ENCODE measurements around the gene PIP5K1A.

Gene PIP5K1A

DNA sequence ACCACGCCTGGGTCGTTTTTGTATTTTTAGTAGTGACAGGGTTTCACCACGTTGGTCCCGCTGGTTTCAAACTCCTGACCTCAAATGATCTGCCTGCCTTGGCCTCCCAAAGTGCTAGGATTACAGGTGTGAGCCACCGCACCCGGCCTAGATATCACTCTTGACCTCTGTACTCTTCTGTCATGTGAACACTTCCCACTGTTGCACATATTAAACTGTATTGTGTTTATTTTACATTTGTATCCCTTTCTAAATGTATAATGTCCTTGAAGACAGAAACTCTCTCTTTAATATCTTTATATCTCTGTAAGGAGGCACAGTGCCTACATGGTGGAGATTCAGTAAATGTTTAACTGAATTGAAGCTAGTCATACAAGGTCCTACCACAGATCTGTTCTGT, 36.9 kb downstream of the PIP5K1A start:
- 73% methylated on average over 4 of the region's 6 CpGs for WGBS
- no peak for DNase-seq
- H3K4me3 ChIP-seq (ENCODE audit: insufficient read depth in 1 of 2, low read depth in 1 of 2, low read length in 2 of 2): no peak overlapping the region

GRCh38 chr1:151237678-151238466, 39.5 kb downstream of the PIP5K1A start:
- Histone ChIP-seq H3K14ac (ENCODE audit: low read length in 2 of 2) (no peak overlapping the region), H2BK12ac (ENCODE audit: low read length in 2 of 2) (no peak overlapping the region), H3K27ac (ENCODE audit: low read length, poor library complexity, severe bottlenecking) (peak overlapping the region; percentile 79), H3K18ac (ENCODE audit: low read depth in 1 of 2, low read length in 2 of 2) (no peak overlapping the region), H3K4me1 (ENCODE audit: control insufficient read depth, insufficient read depth, low read depth, low read length) (peaks cover 7% of the 10 kb centered on the region), H3K27me3 (ENCODE audit: control insufficient read depth in 1 of 2, insufficient read depth in 1 of 2, low read length in 2 of 2) (no peaks in the 10 kb centered on the region), H2BK120ac (ENCODE audit: low read depth, low read length) (no peak overlapping the region), H2AFZ (ENCODE audit: low read depth, low read length) (no peak overlapping the region), H2AK5ac (ENCODE audit: low read length, severe bottlenecking) (no peak overlapping the region), H4K91ac (ENCODE audit: low read length) (no peak overlapping the region), H3K9ac (ENCODE audit: low read length) (peak overlapping the region; percentile 59), H3K4ac (ENCODE audit: low read depth in 1 of 2, low read length in 2 of 2) (no peak overlapping the region), H2BK15ac (ENCODE audit: low read depth, poor library complexity, severe bottlenecking) (no peak overlapping the region), H4K8ac (ENCODE audit: low read length) (no peak overlapping the region), H3K79me1 (replicated peaks; ENCODE audit: low read length, poor library complexity, severe bottlenecking) (peaks cover 18% of the 10 kb centered on the region), H3K4me3 (ENCODE audit: insufficient read depth in 1 of 2, low read depth in 1 of 2, low read length in 2 of 2) (peak overlapping the region in 1 of 2 experiments; percentile 39), H3K23ac (ENCODE audit: low read length in 2 of 2) (no peak overlapping the region), H3K4me2 (ENCODE audit: low read length, poor library complexity, severe bottlenecking) (no peak overlapping the region), H3K9me3 (ENCODE audit: control insufficient read depth, low read length) (no peaks in the 10 kb centered on the region), H3K36me3 (ENCODE audit: control insufficient read depth in 1 of 2, insufficient read depth in 2 of 2, low read depth in 1 of 2, low read length in 2 of 2) (peaks cover 59 to 91% of the 10 kb centered on the region in 2 experiments), H2BK5ac (ENCODE audit: low read depth, low read length, poor library complexity, severe bottlenecking) (no peak overlapping the region)
- no peak for DNase-seq
- WGBS: 98% methylated on average over 3 of the region's 4 CpGs

More for the DNA sequence above, 36.9 kb downstream of the PIP5K1A start:
- H2AK5ac ChIP-seq (ENCODE audit: low read length, severe bottlenecking): no peak overlapping the region
- no peak overlapping the region for H2BK12ac ChIP-seq (ENCODE audit: low read length in 2 of 2)
- H3K4me2 ChIP-seq (ENCODE audit: low read length, poor library complexity, severe bottlenecking): no peak overlapping the region
- no peaks in the 10 kb centered on the region for H3K27me3 ChIP-seq (ENCODE audit: control insufficient read depth in 1 of 2, insufficient read depth in 1 of 2, low read length in 2 of 2)
- H3K23ac ChIP-seq (ENCODE audit: low read length in 2 of 2): no peak overlapping the region
- no peak overlapping the region for H2BK120ac ChIP-seq (ENCODE audit: low read depth, low read length)
- H3K9me3 ChIP-seq (ENCODE audit: control insufficient read depth, low read length): no peaks in the 10 kb centered on the region
- H4K91ac ChIP-seq (ENCODE audit: low read length): no peak overlapping the region
- H3K14ac ChIP-seq (ENCODE audit: low read length in 2 of 2): no peak overlapping the region
- no peak overlapping the region for H3K9ac ChIP-seq (ENCODE audit: low read length)
- H3K4me1 ChIP-seq (ENCODE audit: control insufficient read depth, insufficient read depth, low read depth, low read length): peaks cover 7% of the 10 kb centered on the region
- peaks cover 21% of the 10 kb centered on the region for H3K79me1 ChIP-seq (replicated peaks; ENCODE audit: low read length, poor library complexity, severe bottlenecking)
- no peak overlapping the region for H3K4ac ChIP-seq (ENCODE audit: low read depth in 1 of 2, low read length in 2 of 2)
- H3K27ac ChIP-seq (ENCODE audit: low read length, poor library complexity, severe bottlenecking): no peak overlapping the region
- no peak overlapping the region for H4K8ac ChIP-seq (ENCODE audit: low read length)
- H3K36me3 ChIP-seq (ENCODE audit: control insufficient read depth in 1 of 2, insufficient read depth in 2 of 2, low read depth in 1 of 2, low read length in 2 of 2): peaks cover 60 to 92% of the 10 kb centered on the region in 2 experiments
- no peak overlapping the region for H2BK5ac ChIP-seq (ENCODE audit: low read depth, low read length, poor library complexity, severe bottlenecking)
- H2AFZ ChIP-seq (ENCODE audit: low read depth, low read length): no peak overlapping the region
- no peak overlapping the region for H2BK15ac ChIP-seq (ENCODE audit: low read depth, poor library complexity, severe bottlenecking)
- H3K18ac ChIP-seq (ENCODE audit: low read depth in 1 of 2, low read length in 2 of 2): no peak overlapping the region

- Histone ChIP-seq H4K8ac (ENCODE audit: low read length) (no peak overlapping the region), H3K4me1 (ENCODE audit: control insufficient read depth, insufficient read depth, low read depth, low read length) (peaks cover 7% of the 10 kb centered on the region), H3K4me3 (ENCODE audit: insufficient read depth in 1 of 2, low read depth in 1 of 2, low read length in 2 of 2) (peak overlapping the region in 1 of 2 experiments; percentile 39)
Measured at GRCh38 chr1:151238467-151238739, 40.1 kb downstream of the PIP5K1A start.

GRCh38 chr1:151242442-151242841, 44.1 kb downstream of the PIP5K1A start:
- Histone ChIP-seq H3K14ac (ENCODE audit: low read length in 2 of 2) (no peak overlapping the region), H3K23ac (ENCODE audit: low read length in 2 of 2) (no peak overlapping the region), H3K18ac (ENCODE audit: low read depth in 1 of 2, low read length in 2 of 2) (no peak overlapping the region), H3K27me3 (ENCODE audit: control insufficient read depth in 1 of 2, insufficient read depth in 1 of 2, low read length in 2 of 2) (no peaks in the 10 kb centered on the region), H2AFZ (ENCODE audit: low read depth, low read length) (no peak overlapping the region), H3K4me3 (ENCODE audit: insufficient read depth in 1 of 2, low read depth in 1 of 2, low read length in 2 of 2) (no peak overlapping the region), H3K4me1 (ENCODE audit: control insufficient read depth, insufficient read depth, low read depth, low read length) (no peaks in the 10 kb centered on the region), H2AK5ac (ENCODE audit: low read length, severe bottlenecking) (no peak overlapping the region), H4K8ac (ENCODE audit: low read length) (no peak overlapping the region), H3K9ac (ENCODE audit: low read length) (no peak overlapping the region), H2BK15ac (ENCODE audit: low read depth, poor library complexity, severe bottlenecking) (no peak overlapping the region), H2BK12ac (ENCODE audit: low read length in 2 of 2) (no peak overlapping the region), H3K79me1 (replicated peaks; ENCODE audit: low read length, poor library complexity, severe bottlenecking) (peaks cover 29% of the 10 kb centered on the region), H3K27ac (ENCODE audit: low read length, poor library complexity, severe bottlenecking) (no peak overlapping the region), H3K4ac (ENCODE audit: low read depth in 1 of 2, low read length in 2 of 2) (no peak overlapping the region), H3K9me3 (ENCODE audit: control insufficient read depth, low read length) (no peaks in the 10 kb centered on the region), H3K4me2 (ENCODE audit: low read length, poor library complexity, severe bottlenecking) (no peak overlapping the region), H2BK5ac (ENCODE audit: low read depth, low read length, poor library complexity, severe bottlenecking) (no peak overlapping the region), H3K36me3 (ENCODE audit: control insufficient read depth in 1 of 2, insufficient read depth in 2 of 2, low read depth in 1 of 2, low read length in 2 of 2) (peaks cover 63 to 92% of the 10 kb centered on the region in 2 experiments), H4K91ac (ENCODE audit: low read length) (no peak overlapping the region), H2BK120ac (ENCODE audit: low read depth, low read length) (no peak overlapping the region)
- DNase-seq: no peak
- WGBS: 94% methylated on average over 2 of the region's 2 CpGs

More at GRCh38 chr1:151238467-151238739, 40.1 kb downstream of the PIP5K1A start:
- H2BK15ac ChIP-seq (ENCODE audit: low read depth, poor library complexity, severe bottlenecking): no peak overlapping the region
- no peak overlapping the region for H3K4me2 ChIP-seq (ENCODE audit: low read length, poor library complexity, severe bottlenecking)
- DNase-seq: peak; percentile 80
- no peak overlapping the region for H2AFZ ChIP-seq (ENCODE audit: low read depth, low read length)
- H4K91ac ChIP-seq (ENCODE audit: low read length): no peak overlapping the region
- no peak overlapping the region for H3K18ac ChIP-seq (ENCODE audit: low read depth in 1 of 2, low read length in 2 of 2)
- no peak overlapping the region for H2BK5ac ChIP-seq (ENCODE audit: low read depth, low read length, poor library complexity, severe bottlenecking)
- H3K9ac ChIP-seq (ENCODE audit: low read length): peak overlapping the region; percentile 59
- peak overlapping the region; percentile 79 for H3K27ac ChIP-seq (ENCODE audit: low read length, poor library complexity, severe bottlenecking)
- H3K14ac ChIP-seq (ENCODE audit: low read length in 2 of 2): no peak overlapping the region
- H3K23ac ChIP-seq (ENCODE audit: low read length in 2 of 2): no peak overlapping the region
- no peak overlapping the region for H2BK120ac ChIP-seq (ENCODE audit: low read depth, low read length)
- no peak overlapping the region for H3K4ac ChIP-seq (ENCODE audit: low read depth in 1 of 2, low read length in 2 of 2)
- WGBS: 13% methylated on average over 1 of the region's 1 CpG
- peaks cover 56 to 92% of the 10 kb centered on the region in 2 experiments for H3K36me3 ChIP-seq (ENCODE audit: control insufficient read depth in 1 of 2, insufficient read depth in 2 of 2, low read depth in 1 of 2, low read length in 2 of 2)
- peaks cover 20% of the 10 kb centered on the region for H3K79me1 ChIP-seq (replicated peaks; ENCODE audit: low read length, poor library complexity, severe bottlenecking)
- H3K9me3 ChIP-seq (ENCODE audit: control insufficient read depth, low read length): no peaks in the 10 kb centered on the region
- H2BK12ac ChIP-seq (ENCODE audit: low read length in 2 of 2): no peak overlapping the region
- no peaks in the 10 kb centered on the region for H3K27me3 ChIP-seq (ENCODE audit: control insufficient read depth in 1 of 2, insufficient read depth in 1 of 2, low read length in 2 of 2)
- H2AK5ac ChIP-seq (ENCODE audit: low read length, severe bottlenecking): no peak overlapping the region
